ENCODE results near the gene SCD5.

GRCh38 chr4:82770607-82771006, 28.0 kb downstream of the SCD5 start:
- TF ChIP-seq CTCF (IDR thresholded peaks at IDR 0.05; ENCODE audit: low read length) (no peak), EZH2 (optimal IDR thresholded peaks at IDR 0.05; ENCODE audit: low read depth, low read length) (no peak)
